ENCODE results near the gene MAPRE3. TPM values are rescaled to one million over a fixed set of nuclear protein-coding genes. Genes with fewer than 3 reads are reported as not detected.

Gene MAPRE3
- total and polyA plus RNA-seq, 9 of the 15 experiments (the other 6 are each of a cell fraction or from before 2014, with no cell fraction given), result 0.70 to 43.2 (median 12.6) TPM

DNA sequence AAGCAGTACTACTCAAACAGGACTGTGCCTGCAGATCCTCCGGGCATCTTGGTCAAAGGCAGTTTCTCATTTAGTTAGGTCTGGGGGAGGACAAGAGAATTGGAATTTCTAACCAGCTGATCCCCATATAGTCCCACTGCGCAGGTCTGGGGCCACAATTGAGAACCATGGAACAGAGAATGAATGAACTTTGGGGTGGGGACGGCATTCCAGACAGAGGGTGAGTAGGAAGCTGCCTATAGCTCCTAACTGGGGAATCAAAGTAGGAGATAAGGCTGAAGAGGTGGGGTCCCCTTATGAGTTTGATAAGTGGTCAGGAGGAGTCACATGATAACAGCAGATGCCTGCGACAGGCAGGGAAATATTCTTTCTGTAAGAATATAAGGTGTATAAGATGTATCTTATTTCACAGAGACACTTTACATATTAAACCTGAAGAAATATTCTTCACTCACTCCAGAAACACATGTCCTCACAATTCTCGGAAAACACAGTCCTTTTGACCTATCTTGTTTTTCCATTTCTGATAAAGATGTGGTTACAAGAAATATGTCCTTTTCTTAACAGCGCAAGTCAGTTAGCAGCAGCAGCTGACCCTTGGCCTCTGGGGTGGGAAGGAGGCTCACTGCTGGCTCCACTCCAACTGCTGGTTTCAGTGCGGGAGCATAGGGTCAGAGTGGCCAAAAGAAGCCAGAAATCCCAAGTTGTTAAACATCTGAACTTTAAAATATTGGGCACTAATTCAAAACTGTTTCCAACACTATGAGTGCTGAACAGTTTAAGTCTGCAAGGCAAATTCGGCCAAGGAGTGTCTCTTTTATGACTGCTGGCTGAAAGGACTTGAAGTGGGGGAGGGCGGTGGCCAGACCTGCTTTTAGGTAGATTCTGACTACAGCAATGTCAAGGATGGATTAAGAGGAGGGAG is 49.8 kb downstream of the MAPRE3 start (continued):
- TF ChIP-seq MITF (IDR thresholded peaks at IDR 0.05) (no peak), ZNF76 (CRISPR knock-in tag; IDR thresholded peaks at IDR 0.05; ENCODE audit: borderline replicate concordance) (no peak), ZNF507 (tag; conservative IDR thresholded peaks at IDR 0.05) (no peak), MCM2 (IDR thresholded peaks at IDR 0.05; ENCODE audit: low read depth) (no peak), TARDBP (IDR thresholded peaks at IDR 0.05) (no peak), MYC (IDR thresholded peaks at IDR 0.05; ENCODE audit: low read depth, low read length) (peak; percentile 80), MYC (CRISPR knock-in tag; IDR thresholded peaks at IDR 0.05; ENCODE audit: borderline replicate concordance, low read depth) (no peak), ID3 (CRISPR knock-in tag; IDR thresholded peaks at IDR 0.05) (no peak), ID3 (tag; IDR thresholded peaks at IDR 0.05) (peak; percentile 36; the same call in 1 of the 2 replicates), THRAP3 (IDR thresholded peaks at IDR 0.05; ENCODE audit: borderline replicate concordance) (no peak), CBFA2T3 (IDR thresholded peaks at IDR 0.05) (peak; percentile 94), POLR3G (IDR thresholded peaks at IDR 0.05; ENCODE audit: extremely low read depth, insufficient read length, insufficient replicate concordance) (no peak), GATA2 (CRISPR knock-in tag; IDR thresholded peaks at IDR 0.05) (peak; percentile 73), HNRNPK (IDR thresholded peaks at IDR 0.05; ENCODE audit: low read depth, low read length, poor library complexity, severe bottlenecking) (no peak), TAF9B (IDR thresholded peaks at IDR 0.05; ENCODE audit: partially characterized antibody) (no peak), NR4A1 (CRISPR knock-in tag; IDR thresholded peaks at IDR 0.05) (peak; percentile 12; the same call in 1 of the 2 replicates), NR4A1 (tag; IDR thresholded peaks at IDR 0.05) (peak; percentile 71; the same call in 1 of the 2 replicates), ZNF133 (CRISPR knock-in tag; IDR thresholded peaks at IDR 0.05) (no peak), ZNF644 (tag; IDR thresholded peaks at IDR 0.05; ENCODE audit: low read depth) (0 out of 2 replicates have a peak, but pooled peaks have one; percentile 38), NCOR1 (IDR thresholded peaks at IDR 0.05) (peak; percentile 87), ETV5 (CRISPR knock-in tag; IDR thresholded peaks at IDR 0.05; ENCODE audit: low read depth) (no peak; the same call in 1 of the 2 replicates), CAMTA2 (CRISPR knock-in tag; conservative IDR thresholded peaks at IDR 0.05) (no peak), CREB1 (IDR thresholded peaks at IDR 0.05) (no peak; the same call in 1 of the 2 replicates), CREB1 (CRISPR knock-in tag; IDR thresholded peaks at IDR 0.05) (no peak), ZNF280B (CRISPR knock-in tag; IDR thresholded peaks at IDR 0.05) (no peak), HDAC1 (IDR thresholded peaks at IDR 0.05) (peak; percentile 33 to 81; a peak in 3 of 4 replicates)

Measured in K562 (cell line).